HCT116 (cell line): ENCODE data around the gene RIF1. TPM values are rescaled to one million over a fixed set of nuclear protein-coding genes. Genes with fewer than 3 reads are reported as not detected.

ENCODE experiments used
- ATAC-seq: fragments of 200-7000 bp; cut with Tn5 transposase; 2 replicates; pipeline ENCODE4 v1.9.1; 2020; ENCODE audit warnings: mild to moderate bottlenecking, moderate library complexity
- BruUV-seq: library from RNA; stranded (reverse); fragments of 400-500 nt; replicated peaks from 2 replicates; lab custom pipeline; 2021; lab: Mats Ljungman, UMichigan
- CTCF ChIA-PET: fragments of 300-600 bp; sonication (Branson Sonifier 250); formaldehyde crosslinking; loops from one replicate; lab custom pipeline; 2021; ENCODE audit warnings: antibody characterized with exemption; lab: Charles Lee
- POLR2A ChIA-PET: fragments of 300-600, 350-600 bp; sonication (Branson Sonifier 250); formaldehyde crosslinking; loops from one replicate; lab custom pipeline; 2021; ENCODE audit warnings: antibody characterized with exemption; lab: Charles Lee
- RAD21 ChIA-PET, 2 experiments: fragments of 300-600 bp; sonication (Branson Sonifier 250); formaldehyde crosslinking; loops; one replicate each; lab custom pipeline; 2023; ENCODE audit warnings: low total read pairs in 2 of 2; ENCODE audit not compliant: uncharacterized antibody in 2 of 2, unreplicated experiment in 2 of 2, low non-redundant PET in 1 of 2; lab: Charles Lee
- DNase-seq: peaks from one replicate; pipeline ENCODE4 v3.0.0-alpha.2; 2010; ENCODE audit warnings: low read depth, low spot score
- H2AFZ ChIP-seq: fragments of 200-600 bp; shearing (Covaris generic), sonication (generic); 2 replicates; pipeline ENCODE4 v1.6.1; 2017; ENCODE audit warnings: low read depth, mixed run types, mixed read lengths, antibody characterized with exemption, low read length; ENCODE audit not compliant: poor library complexity, severe bottlenecking
- H3K27ac ChIP-seq: 2 replicates; pipeline ENCODE4 v1.5.1; 2012; ENCODE audit warnings: low read depth, low read length
- H3K27me3 ChIP-seq: fragments of 200-600 bp; sonication (generic); 2 replicates; pipeline ENCODE4 v1.6.1; 2016; ENCODE audit warnings: mixed run types, low read length, mixed read lengths; ENCODE audit not compliant: insufficient read depth
- H3K36me3 ChIP-seq, 2 experiments: fragments of 200-500 bp in 1 of 2; fragments of 200-600 bp in 1 of 2; sonication (Bioruptor generic) in 1 of 2; sonication (generic) in 1 of 2; 2 replicates each; pipeline versions ENCODE4 v1.5.1 to v1.6.1; 2014 to 2016; ENCODE audit warnings: low read length in 2 of 2, inconsistent platforms in 1 of 2, mixed read lengths in 1 of 2, mixed run types in 1 of 2; ENCODE audit not compliant: insufficient read depth in 2 of 2, control insufficient read depth in 1 of 2
- H3K4me1 ChIP-seq, 2 experiments: fragments of 200-600 bp in 1 of 2; sonication (generic) in 1 of 2; 2 replicates each; pipeline versions ENCODE4 v1.5.1 to v1.6.1; 2012 to 2017; ENCODE audit warnings: low read length in 2 of 2, inconsistent platforms in 1 of 2, mild to moderate bottlenecking in 1 of 2, mixed read lengths in 1 of 2, mixed run types in 1 of 2, moderate library complexity in 1 of 2; ENCODE audit not compliant: insufficient read depth in 2 of 2, control insufficient read depth in 1 of 2
- H3K4me2 ChIP-seq: fragments of 200-600 bp; sonication (generic); 2 replicates; pipeline ENCODE4 v1.6.1; 2017; ENCODE audit warnings: mixed run types, low read length, mixed read lengths
- H3K4me3 ChIP-seq, 2 experiments: fragments of 200-600 bp in 1 of 2; sonication (generic) in 1 of 2; replicated peaks in 1 of 2; 2 replicates each; pipeline ENCODE4 v1.5.1; 2011 to 2016; ENCODE audit warnings: low read length in 2 of 2, control low read depth in 1 of 2, low read depth in 1 of 2, mild to moderate bottlenecking in 1 of 2, mixed read lengths in 1 of 2, mixed run types in 1 of 2
- H3K79me2 ChIP-seq: fragments of 200-600 bp; sonication (generic); 2 replicates; pipeline ENCODE4 v1.6.1; 2017; ENCODE audit warnings: mild to moderate bottlenecking, mixed run types, low read length, moderate library complexity, mixed read lengths; ENCODE audit not compliant: insufficient read depth
- H3K9ac ChIP-seq: fragments of 200-600 bp; sonication (generic); 2 replicates; pipeline ENCODE4 v1.6.1; 2016; ENCODE audit warnings: low read length, mixed read lengths
- H3K9me2 ChIP-seq: fragments of 200-600 bp; sonication (generic), shearing (Covaris generic); 2 replicates; pipeline ENCODE4 v1.6.1; 2017; ENCODE audit warnings: mixed run types, mild to moderate bottlenecking, moderate library complexity; ENCODE audit not compliant: insufficient read depth
- H3K9me3 ChIP-seq, 2 experiments: fragments of 200-500 bp in 1 of 2; fragments of 200-600 bp in 1 of 2; sonication (Bioruptor generic) in 1 of 2; sonication (generic) in 1 of 2; 2 replicates each; pipeline ENCODE4 v1.6.1; 2014 to 2017; ENCODE audit warnings: low read length in 2 of 2, mixed read lengths in 2 of 2, inconsistent platforms in 1 of 2, low read depth in 1 of 2, mild to moderate bottlenecking in 1 of 2, mixed run types in 1 of 2, moderate library complexity in 1 of 2; ENCODE audit not compliant: control insufficient read depth in 1 of 2, insufficient read depth in 1 of 2
- H4K20me1 ChIP-seq: fragments of 200-600 bp; sonication (generic), shearing (Covaris generic); 2 replicates; pipeline ENCODE4 v1.6.1; 2017; ENCODE audit warnings: mixed run types, mild to moderate bottlenecking, moderate library complexity; ENCODE audit not compliant: insufficient read depth
- CEBPB ChIP-seq: IDR thresholded peaks from 2 replicates; pipeline ENCODE4 v1.6.1; 2012; ENCODE audit warnings: low read depth
- ELF1 ChIP-seq: IDR thresholded peaks from 2 replicates; pipeline ENCODE4 v1.6.1; 2012; ENCODE audit warnings: low read depth, borderline replicate concordance
- EZH2 ChIP-seq: fragments of 200-600 bp; sonication (generic); IDR thresholded peaks from 2 replicates; pipeline ENCODE4 v1.6.1; 2017; ENCODE audit warnings: antibody characterized with exemption, mixed run types
- EZH2phosphoT487 ChIP-seq: fragments of 200-600 bp; IDR thresholded peaks from 2 replicates; pipeline ENCODE4 v1.6.1; 2018; ENCODE audit warnings: antibody characterized with exemption, borderline replicate concordance
- FOSL1 ChIP-seq: IDR thresholded peaks from 2 replicates; pipeline ENCODE4 v1.6.1; 2012; ENCODE audit warnings: low read depth
- POLR2AphosphoS5 ChIP-seq: IDR thresholded peaks from 2 replicates; pipeline ENCODE4 v1.6.1; 2011; ENCODE audit warnings: mild to moderate bottlenecking, low read depth, low read length, moderate library complexity
- SIN3A ChIP-seq: IDR thresholded peaks from 2 replicates; pipeline ENCODE4 v1.6.1; 2012; ENCODE audit warnings: low read depth
- SRF ChIP-seq: IDR thresholded peaks from 2 replicates; pipeline ENCODE4 v1.6.1; 2012; ENCODE audit warnings: low read depth
- TCF7L2 ChIP-seq: IDR thresholded peaks from 2 replicates; pipeline ENCODE4 v1.7.0; 2011; ENCODE audit warnings: borderline replicate concordance, inconsistent platforms; ENCODE audit not compliant: insufficient read depth, insufficient read length; ENCODE audit errors: extremely low read depth
- YY1 ChIP-seq: IDR thresholded peaks from 2 replicates; pipeline ENCODE4 v1.6.1; 2011; ENCODE audit warnings: low read length, low read depth, moderate library complexity, mild to moderate bottlenecking; ENCODE audit not compliant: insufficient replicate concordance; ENCODE audit errors: extremely low read depth
- ZNF274 ChIP-seq: fragments of 200-500 bp; sonication (Bioruptor generic); IDR thresholded peaks from 2 replicates; pipeline ENCODE4 v1.6.1; 2014; ENCODE audit warnings: mild to moderate bottlenecking, low read depth, low read length, inconsistent platforms
- intact Hi-C: fragments of 100-400 bp; cut with micrococcal nuclease; formaldehyde crosslinking; loops from 2 replicates; pipeline ENCODE4 v1.10.0; 2022
- total RNA-seq: library from RNA; stranded (reverse); gene quantifications from one replicate; pipeline ENCODE4 v1.2.1, GENCODE V29; 2021; ENCODE audit not compliant: unreplicated experiment
- TF ChIP-seq, protein P1 (sequence below): IDR thresholded peaks from 2 replicates; pipeline ENCODE4 v1.6.1; 2012
- TF ChIP-seq, protein P2 (sequence below): IDR thresholded peaks from 2 replicates; pipeline ENCODE4 v1.6.1; 2012

The RIF1 gene
- total RNA-seq, 1 experiment from 2014 or later: 48.0 TPM

DNA sequence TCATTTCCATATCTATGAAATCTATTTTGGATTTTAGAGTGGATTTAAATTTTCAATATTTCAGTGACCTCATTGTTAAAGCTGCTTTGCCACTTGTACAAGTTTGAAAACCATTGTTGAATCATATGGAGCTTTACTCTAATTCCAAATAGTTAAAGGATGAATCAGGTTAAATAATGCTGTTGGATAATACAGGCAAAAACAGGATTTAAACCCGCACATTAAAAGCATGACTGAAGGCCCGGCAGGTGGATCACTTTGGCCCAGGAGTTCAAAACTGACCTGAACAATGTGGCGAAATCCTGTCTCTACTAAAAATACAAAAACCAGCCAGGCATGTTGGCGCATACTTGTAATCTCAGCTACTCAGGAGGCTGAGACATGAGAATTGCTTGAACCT, 68.3 kb downstream of the RIF1 start:
- Histone ChIP-seq H3K36me3 (peaks cover 32 to 42% of the 10 kb centered on the region in 2 experiments), H3K9me2 (no peaks in the 10 kb centered on the region), H3K9ac (no peak overlapping the region), H2AFZ (no peak overlapping the region), H3K4me1 (no peaks in the 10 kb centered on the region), H3K79me2 (peaks cover 54% of the 10 kb centered on the region), H3K27me3 (no peaks in the 10 kb centered on the region), H3K9me3 (no peaks in the 10 kb centered on the region), H3K27ac (no peak overlapping the region), H4K20me1 (peaks cover 22% of the 10 kb centered on the region; the same call in 1 of the 2 replicates), H3K4me3 (no peak overlapping the region), H3K4me2 (no peak overlapping the region)
- TF ChIP-seq YY1: no peak
- TF ChIP-seq, protein P1, sequence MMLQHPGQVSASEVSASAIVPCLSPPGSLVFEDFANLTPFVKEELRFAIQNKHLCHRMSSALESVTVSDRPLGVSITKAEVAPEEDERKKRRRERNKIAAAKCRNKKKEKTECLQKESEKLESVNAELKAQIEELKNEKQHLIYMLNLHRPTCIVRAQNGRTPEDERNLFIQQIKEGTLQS: no peak
- TF ChIP-seq ZNF274: no peak
- TF ChIP-seq EZH2: no peak
- TF ChIP-seq SRF: no peak
- CTCF ChIA-PET: no interaction called here
- POLR2A ChIA-PET: no interaction called here
- intact Hi-C loops: no loop called here
- ATAC-seq (no peak), DNase-seq (no peak)
- BruUV-seq: no TSS peak
- RAD21 ChIA-PET: no interaction called here

DNA sequence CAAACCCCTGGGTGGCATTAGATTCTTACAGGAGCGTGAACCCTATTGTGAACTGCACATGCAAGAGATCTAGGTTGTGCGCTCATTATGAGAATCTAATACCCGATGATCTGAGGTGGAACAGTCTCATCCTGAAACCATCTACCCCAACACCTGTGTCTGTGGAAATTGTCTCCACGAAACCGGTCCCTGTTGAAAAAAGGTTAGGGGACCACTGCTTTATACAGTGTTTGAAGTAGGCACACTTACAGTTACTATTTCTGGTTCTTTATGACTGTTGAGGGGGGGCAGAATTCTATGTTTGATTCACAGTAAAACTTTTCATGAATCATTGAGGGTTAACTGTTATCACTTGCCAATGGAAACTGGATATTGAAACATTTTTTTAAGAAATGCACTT, 72.0 kb downstream of the RIF1 start:
- H3K4me1 ChIP-seq: no peaks in the 10 kb centered on the region
- ChIA-PET POLR2A (no interaction called here), CTCF (no interaction called here), RAD21 (no interaction called here)
- no peak overlapping the region for H2AFZ ChIP-seq
- ATAC-seq: no peak
- no peak overlapping the region for H3K9ac ChIP-seq
- no peak for DNase-seq
- H3K27me3 ChIP-seq: no peaks in the 10 kb centered on the region
- H3K27ac ChIP-seq: no peak overlapping the region
- no peak for TF ChIP-seq EZH2phosphoT487
- TF ChIP-seq, protein P1: no peak
- TF ChIP-seq ZNF274: no peak
- TF ChIP-seq, protein P2, sequence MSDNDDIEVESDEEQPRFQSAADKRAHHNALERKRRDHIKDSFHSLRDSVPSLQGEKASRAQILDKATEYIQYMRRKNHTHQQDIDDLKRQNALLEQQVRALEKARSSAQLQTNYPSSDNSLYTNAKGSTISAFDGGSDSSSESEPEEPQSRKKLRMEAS: no peak
- no peak for TF ChIP-seq ELF1
- no peak for TF ChIP-seq TCF7L2
- TF ChIP-seq CEBPB: no peak
- TF ChIP-seq EZH2: no peak
- TF ChIP-seq POLR2AphosphoS5: no peak
- no peak for TF ChIP-seq SIN3A
- no peak for TF ChIP-seq FOSL1
- no peaks in the 10 kb centered on the region for H3K9me3 ChIP-seq
- no peak overlapping the region for H3K4me2 ChIP-seq
- peaks cover 22% of the 10 kb centered on the region for H3K79me2 ChIP-seq
- H3K9me2 ChIP-seq: no peaks in the 10 kb centered on the region
- BruUV-seq: no TSS peak
- H3K4me3 ChIP-seq: no peak overlapping the region
- peaks cover 7 to 25% of the 10 kb centered on the region in 2 experiments; a peak in 2 of 4 replicates for H3K36me3 ChIP-seq
- intact Hi-C loops: no loop called here
- peaks cover 13% of the 10 kb centered on the region; the same call in 1 of the 2 replicates for H4K20me1 ChIP-seq
